ENCODE measurements around the gene MPL. TPM values are rescaled to one million over a fixed set of nuclear protein-coding genes. Genes with fewer than 3 reads are reported as not detected.
A peak's percentile ranks its signal among the peaks of the same experiment; 100 is the strongest.
"Not testable (repeated sequence)": the region's sequence is repeated elsewhere in the genome, so short reads cannot be mapped to it uniquely, and the experiment has no call there.

MPL gene
- polyA plus RNA-seq, 1 experiment = not detected

DNA sequence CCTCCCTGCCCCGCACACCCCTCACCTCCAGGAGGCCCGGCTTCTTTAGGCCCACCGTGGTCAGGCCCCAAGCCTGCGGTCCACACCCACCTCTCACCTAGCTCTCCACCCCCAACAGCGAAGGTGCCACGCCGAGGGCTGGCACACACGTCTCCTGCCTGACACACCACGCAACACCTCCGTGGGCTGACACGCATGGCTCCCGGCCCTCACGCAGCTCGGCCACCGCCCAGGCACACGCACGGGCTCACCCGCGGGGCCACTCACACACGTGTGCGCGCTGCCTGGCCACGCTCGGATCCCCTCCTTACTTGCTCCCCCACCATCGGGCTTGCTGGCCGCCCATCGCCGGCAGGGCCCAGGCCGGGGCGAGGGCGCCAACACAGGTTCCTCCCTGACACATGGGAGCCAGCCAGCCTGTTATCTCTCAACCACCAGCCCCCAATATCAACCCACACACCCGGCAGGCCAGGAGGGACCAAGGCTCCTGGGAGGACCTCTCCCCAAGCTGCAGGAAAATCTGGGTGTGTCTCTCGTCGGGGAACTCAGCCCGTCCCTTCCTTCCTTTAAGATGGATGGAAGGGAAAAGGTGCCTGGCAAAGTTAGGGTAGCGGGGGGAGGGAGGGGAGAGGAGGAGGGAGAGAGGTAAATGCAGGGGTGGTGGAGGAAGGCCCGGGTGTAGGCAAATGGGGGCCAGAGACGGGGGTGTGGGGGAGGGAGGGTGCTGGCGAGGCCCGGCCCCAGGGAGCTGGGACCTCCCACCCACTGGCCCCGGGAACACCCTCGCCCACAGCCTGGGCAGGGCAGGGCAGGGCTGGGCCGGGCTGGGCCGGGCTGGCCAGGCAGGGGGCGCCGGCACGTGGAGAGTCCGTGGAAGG is 29.6 kb downstream of the MPL start:
- Histone ChIP-seq H3K4me3 (ENCODE audit: low read depth, low read length) (peak overlapping the region; percentile 78), H3K9me3 (ENCODE audit: control insufficient read depth, insufficient read depth, low read length) (peaks cover 4% of the 10 kb centered on the region; the same call in 1 of the 2 replicates), H3K27ac (ENCODE audit: low read depth, low read length) (peak overlapping the region; percentile 57), H3K27me3 (ENCODE audit: control insufficient read depth, insufficient read depth, low read length) (no peaks in the 10 kb centered on the region)
- TF ChIP-seq, protein P1, sequence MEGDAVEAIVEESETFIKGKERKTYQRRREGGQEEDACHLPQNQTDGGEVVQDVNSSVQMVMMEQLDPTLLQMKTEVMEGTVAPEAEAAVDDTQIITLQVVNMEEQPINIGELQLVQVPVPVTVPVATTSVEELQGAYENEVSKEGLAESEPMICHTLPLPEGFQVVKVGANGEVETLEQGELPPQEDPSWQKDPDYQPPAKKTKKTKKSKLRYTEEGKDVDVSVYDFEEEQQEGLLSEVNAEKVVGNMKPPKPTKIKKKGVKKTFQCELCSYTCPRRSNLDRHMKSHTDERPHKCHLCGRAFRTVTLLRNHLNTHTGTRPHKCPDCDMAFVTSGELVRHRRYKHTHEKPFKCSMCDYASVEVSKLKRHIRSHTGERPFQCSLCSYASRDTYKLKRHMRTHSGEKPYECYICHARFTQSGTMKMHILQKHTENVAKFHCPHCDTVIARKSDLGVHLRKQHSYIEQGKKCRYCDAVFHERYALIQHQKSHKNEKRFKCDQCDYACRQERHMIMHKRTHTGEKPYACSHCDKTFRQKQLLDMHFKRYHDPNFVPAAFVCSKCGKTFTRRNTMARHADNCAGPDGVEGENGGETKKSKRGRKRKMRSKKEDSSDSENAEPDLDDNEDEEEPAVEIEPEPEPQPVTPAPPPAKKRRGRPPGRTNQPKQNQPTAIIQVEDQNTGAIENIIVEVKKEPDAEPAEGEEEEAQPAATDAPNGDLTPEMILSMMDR (IDR thresholded peaks at IDR 0.05; ENCODE audit: low read depth, low read length) = 0 out of 2 replicates have a peak, but pooled peaks have one; percentile 1
- CTCF ChIA-PET = interaction anchor here (0.6 to 1.6 kb wide), 6 partner anchors 10 to 1376 kb away, joined by 3 to 6 read pairs (median 4); no protein-coding TSS in a partner anchor
- no peak for DNase-seq (ENCODE audit: low read depth, low spot score)
- POLR2A ChIA-PET = interaction anchor here (0.6 to 2.6 kb wide), 6 partner anchors 9 to 137 kb away, joined by 3 to 25 read pairs (median 4); partner anchors contain the start of gene CDC20

DNA sequence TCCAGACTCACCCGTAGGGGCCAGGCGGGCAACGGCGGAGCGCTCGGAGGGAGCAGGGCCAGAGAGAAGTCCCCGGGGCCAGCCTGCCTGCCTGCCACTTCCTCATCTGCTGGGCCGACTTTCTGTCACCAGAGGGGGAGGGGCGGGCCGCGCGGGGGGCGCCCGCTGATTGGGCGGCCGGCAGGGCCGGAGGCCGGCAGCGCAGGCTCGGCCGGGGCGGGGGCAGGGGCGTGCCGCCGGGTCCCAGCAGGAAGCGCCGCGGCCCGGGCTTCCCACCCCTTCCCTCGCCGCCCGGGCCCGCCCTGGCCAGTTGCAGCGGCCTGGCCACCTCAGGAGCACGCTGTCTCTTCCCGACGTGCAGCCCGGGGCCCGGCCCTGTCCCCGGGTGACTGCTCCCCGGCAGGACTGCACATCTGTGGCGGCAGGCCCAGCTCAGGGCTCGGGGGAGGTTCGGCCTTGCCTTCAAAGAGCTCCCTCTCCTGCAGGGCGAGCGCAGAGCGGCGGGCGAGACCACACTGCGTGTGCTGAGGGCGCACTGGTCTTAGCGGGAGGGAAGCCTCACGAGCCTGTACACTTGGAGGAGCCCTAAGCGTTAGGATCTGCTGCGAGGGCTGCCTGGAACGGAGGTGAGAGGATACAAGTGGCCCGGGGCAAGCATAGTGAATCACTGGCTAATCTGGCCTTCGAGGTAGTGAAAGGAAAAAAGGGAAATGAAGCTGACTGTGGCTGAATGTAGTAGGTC is 30.5 kb downstream of the MPL start, which contains the start of gene ELOVL1:
Gene ELOVL1, minus strand, starts transcription at position 108 of the 742 bp plus-strand sequence. CDS start 2,402 bp downstream, outside the sequence.
- Histone ChIP-seq H3K27me3 (ENCODE audit: control insufficient read depth, insufficient read depth, low read length) (no peaks in the 10 kb centered on the region), H3K27ac (ENCODE audit: low read depth, low read length) (peak within 1 kb of the TSS; percentile 77), H3K9me3 (ENCODE audit: control insufficient read depth, insufficient read depth, low read length) (no peaks in the 10 kb centered on the region), H3K4me3 (ENCODE audit: low read depth, low read length) (peak within 1 kb of the TSS; percentile 78)
- peak; percentile 41 for DNase-seq (ENCODE audit: low read depth, low spot score)
- CTCF ChIA-PET = interaction anchor here (0.5 to 1.6 kb wide), 7 partner anchors 9 to 1302 kb away, joined by 3 to 4 read pairs (median 4); no protein-coding TSS in a partner anchor
- POLR2A ChIA-PET = interaction anchor here (0.9 to 2.6 kb wide), 3 partner anchors 10 to 135 kb away, joined by 3 to 25 read pairs (median 5); partner anchors contain the start of gene CDC20
- TF ChIP-seq, protein P1 (IDR thresholded peaks at IDR 0.05; ENCODE audit: low read depth, low read length) = peak; percentile 42

DNA sequence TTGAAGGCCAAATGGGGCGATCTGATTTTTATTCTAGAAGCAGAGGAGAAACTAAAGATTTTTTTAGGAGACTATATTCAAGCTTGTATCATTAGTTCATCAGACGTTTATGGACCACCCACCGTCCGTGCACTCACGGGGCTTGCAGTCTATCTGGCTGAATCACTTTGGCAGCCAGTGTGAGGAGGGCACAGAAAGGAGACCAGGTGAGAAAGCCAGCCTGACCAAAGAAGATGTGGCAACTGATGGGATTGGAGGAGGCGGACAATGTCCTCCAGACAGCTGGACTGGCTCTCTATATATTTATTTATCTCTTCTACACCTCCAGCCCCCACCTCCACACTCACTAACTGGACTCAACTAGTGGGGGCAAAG is 31.0 kb downstream of the MPL start:
- POLR2A ChIA-PET = interaction anchor here (0.9 to 2.6 kb wide), 2 partner anchors 11 to 14 kb away, joined by 3 to 25 read pairs; partner anchors contain the start of gene CDC20
- DNase-seq (ENCODE audit: low read depth, low spot score) = no peak
- Histone ChIP-seq H3K9me3 (ENCODE audit: control insufficient read depth, insufficient read depth, low read length) (no peaks in the 10 kb centered on the region), H3K27ac (ENCODE audit: low read depth, low read length) (peak overlapping the region; percentile 77), H3K27me3 (ENCODE audit: control insufficient read depth, insufficient read depth, low read length) (no peaks in the 10 kb centered on the region), H3K4me3 (ENCODE audit: low read depth, low read length) (peak overlapping the region; percentile 67)
- CTCF ChIA-PET = interaction anchor here (0.5 to 1.6 kb wide), 6 partner anchors 8 to 1301 kb away, joined by 3 to 4 read pairs (median 4); no protein-coding TSS in a partner anchor
- TF ChIP-seq, protein P1 (IDR thresholded peaks at IDR 0.05; ENCODE audit: low read depth, low read length) = no peak

DNA sequence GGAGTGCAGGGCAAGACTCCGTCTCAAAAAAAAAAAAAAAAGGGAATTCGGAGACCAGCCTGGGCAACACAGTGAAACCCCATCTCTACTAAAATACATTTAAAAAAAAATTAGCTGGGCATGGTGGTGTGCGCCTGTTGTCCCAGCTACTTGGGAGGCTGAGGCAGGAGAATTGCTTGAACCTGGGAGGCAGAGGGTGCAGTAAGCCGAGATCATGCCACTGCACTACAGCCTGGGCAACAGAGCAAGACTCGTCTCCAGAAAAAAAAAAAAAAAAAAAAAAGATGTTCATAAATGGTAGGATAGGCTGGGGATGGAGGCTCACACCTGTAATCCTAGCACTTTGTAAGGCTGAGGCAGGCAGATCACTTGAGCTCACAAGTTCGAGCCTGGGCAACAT is 32.2 kb downstream of the MPL start:
- H3K4me3 ChIP-seq (ENCODE audit: low read depth, low read length); H3K9me3 ChIP-seq (ENCODE audit: control insufficient read depth, insufficient read depth, low read length); H3K27ac ChIP-seq (ENCODE audit: low read depth, low read length); H3K27me3 ChIP-seq (ENCODE audit: control insufficient read depth, insufficient read depth, low read length); DNase-seq (ENCODE audit: low read depth, low spot score): not testable (repeated sequence)
- ChIA-PET CTCF (interaction anchor here (0.7 kb wide), 1 partner anchor 45 kb away, joined by 3 read pairs; no protein-coding TSS in a partner anchor), POLR2A (interaction anchor here (0.6 to 0.7 kb wide), 3 partner anchors 11 to 14 kb away, joined by 4 to 6 read pairs (median 6); partner anchors contain the start of gene CDC20)

DNA sequence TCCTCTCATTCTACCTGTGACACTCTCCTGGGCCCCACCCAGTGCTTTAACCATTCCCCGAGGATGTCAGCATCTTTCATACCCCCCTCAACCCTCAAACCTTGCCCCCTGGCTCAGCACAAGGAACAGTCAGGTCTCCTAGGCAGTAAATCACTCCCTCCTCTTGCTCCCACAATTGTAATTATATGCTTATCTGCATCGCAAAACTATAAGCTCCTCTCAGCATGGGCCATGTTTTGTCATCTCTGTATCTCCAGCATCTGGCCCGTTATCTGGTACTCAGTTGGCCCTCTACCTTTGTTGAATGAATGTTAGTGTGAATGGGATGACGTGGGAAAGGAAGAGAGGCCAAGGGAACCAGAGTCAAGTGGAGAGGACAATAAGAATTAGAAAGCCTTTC is 32.9 kb downstream of the MPL start:
- TF ChIP-seq, protein P1 (IDR thresholded peaks at IDR 0.05; ENCODE audit: low read depth, low read length) = no peak
- no peak for DNase-seq (ENCODE audit: low read depth, low spot score)
- Histone ChIP-seq H3K27ac (ENCODE audit: low read depth, low read length) (no peak overlapping the region), H3K9me3 (ENCODE audit: control insufficient read depth, insufficient read depth, low read length) (no peaks in the 10 kb centered on the region), H3K27me3 (ENCODE audit: control insufficient read depth, insufficient read depth, low read length) (no peaks in the 10 kb centered on the region), H3K4me3 (ENCODE audit: low read depth, low read length) (no peak overlapping the region)
- POLR2A ChIA-PET = no interaction called here
- CTCF ChIA-PET = interaction anchor here (0.7 kb wide), 1 partner anchor 44 kb away, joined by 3 read pairs; no protein-coding TSS in a partner anchor

Measured in AG04450 (cell line).